ENCODE data around the gene PKP3.

DNA sequence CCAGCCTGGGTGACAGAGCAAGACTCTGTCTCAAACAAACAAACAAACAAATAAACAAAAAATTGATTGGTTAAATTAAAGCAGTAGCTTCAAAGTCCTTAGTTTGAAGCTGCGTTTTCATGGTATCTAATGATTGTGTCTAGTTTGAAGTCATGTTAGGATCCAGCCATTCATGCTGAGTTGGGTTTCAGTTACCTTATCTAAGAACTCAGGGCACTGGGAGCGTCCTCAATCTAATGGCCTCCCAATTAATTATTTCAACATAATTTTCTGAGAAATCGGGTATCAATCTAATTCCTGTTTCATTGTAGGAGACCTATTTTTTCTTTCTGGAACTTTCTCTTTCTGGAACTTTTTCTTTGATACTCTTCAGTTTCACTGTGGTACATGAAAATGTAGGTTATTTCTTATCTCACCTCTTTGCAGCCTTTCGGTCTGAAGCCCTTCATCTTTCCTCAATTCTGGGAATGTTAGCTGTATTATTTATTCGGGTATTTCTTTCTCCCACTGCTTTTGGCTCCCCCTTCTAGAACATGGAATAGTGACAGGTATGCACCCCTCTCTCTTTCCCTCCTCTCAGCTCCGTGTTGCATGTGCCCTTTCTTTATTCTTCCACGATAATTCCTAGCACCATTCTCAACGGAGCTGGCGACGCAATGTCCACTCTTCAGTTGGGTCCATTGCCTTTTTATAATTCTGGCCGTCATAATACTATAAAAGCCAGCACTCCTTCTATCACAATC is 49.0 kb upstream of the PKP3 start:
- TF ChIP-seq, protein P1, sequence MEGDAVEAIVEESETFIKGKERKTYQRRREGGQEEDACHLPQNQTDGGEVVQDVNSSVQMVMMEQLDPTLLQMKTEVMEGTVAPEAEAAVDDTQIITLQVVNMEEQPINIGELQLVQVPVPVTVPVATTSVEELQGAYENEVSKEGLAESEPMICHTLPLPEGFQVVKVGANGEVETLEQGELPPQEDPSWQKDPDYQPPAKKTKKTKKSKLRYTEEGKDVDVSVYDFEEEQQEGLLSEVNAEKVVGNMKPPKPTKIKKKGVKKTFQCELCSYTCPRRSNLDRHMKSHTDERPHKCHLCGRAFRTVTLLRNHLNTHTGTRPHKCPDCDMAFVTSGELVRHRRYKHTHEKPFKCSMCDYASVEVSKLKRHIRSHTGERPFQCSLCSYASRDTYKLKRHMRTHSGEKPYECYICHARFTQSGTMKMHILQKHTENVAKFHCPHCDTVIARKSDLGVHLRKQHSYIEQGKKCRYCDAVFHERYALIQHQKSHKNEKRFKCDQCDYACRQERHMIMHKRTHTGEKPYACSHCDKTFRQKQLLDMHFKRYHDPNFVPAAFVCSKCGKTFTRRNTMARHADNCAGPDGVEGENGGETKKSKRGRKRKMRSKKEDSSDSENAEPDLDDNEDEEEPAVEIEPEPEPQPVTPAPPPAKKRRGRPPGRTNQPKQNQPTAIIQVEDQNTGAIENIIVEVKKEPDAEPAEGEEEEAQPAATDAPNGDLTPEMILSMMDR (IDR thresholded peaks at IDR 0.05; ENCODE audit: borderline replicate concordance, extremely low read depth, low read length, poor library complexity, severe bottlenecking), result no peak
- TF ChIP-seq EZH2 (IDR thresholded peaks at IDR 0.05; ENCODE audit: borderline replicate concordance, low read depth, low read length, severe bottlenecking), result no peak

Data from DND-41 (cell line).